Measurements from ENCODE around the gene GOLM1.
"Not testable (repeated sequence)": the region's sequence is repeated elsewhere in the genome, so short reads cannot be mapped to it uniquely, and the experiment has no call there.

The GOLM1 gene

DNA sequence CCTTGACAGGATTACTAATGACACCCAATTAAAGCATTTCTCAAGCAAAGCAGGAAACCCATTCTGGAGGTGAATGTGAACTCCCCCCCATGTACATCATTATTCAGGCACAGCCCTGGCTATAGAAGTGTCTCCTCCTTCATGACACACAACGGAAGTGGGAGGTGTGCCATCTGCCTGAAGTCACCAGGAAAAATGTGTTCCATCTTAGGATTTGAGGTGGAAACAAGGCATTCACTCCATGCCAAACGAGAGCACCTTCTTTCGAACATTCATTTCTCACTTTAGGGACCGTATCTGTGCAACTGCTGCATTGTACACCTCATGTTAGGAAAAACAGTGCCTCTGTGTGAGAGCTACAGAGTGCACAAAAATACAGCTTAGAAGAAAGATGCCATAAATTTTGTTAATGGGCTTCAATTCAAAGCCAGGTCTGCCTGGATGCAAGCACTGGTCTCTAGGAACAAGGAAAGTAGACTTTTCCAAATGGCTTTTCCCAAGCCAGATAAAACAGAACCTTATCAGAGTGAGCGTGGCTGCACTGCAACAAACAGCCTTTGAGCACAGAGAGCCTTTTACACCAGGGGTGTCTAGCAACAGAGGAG is 19.4 kb downstream of the GOLM1 start:
- peak; percentile 50 for DNase-seq

DNA sequence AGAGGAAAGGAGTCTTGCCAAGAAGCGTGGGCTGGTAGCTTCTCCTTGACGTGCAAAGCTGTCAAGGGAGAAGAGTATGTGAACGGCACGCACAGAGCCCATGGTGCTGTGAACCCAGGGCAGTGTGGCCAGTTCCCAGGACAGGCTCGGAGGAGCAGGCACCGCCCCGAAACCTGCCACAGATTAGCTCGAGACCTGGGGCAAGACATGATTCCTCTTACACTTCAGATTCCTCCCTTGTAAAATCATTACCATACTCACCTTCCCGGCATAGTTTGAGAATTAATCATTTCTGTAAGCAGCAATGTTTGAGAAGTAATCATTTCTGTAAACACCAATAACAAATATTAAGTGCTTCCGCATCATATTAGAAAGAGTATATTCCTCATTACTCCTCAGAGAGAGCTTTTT is 19.9 kb downstream of the GOLM1 start:
- no peak for DNase-seq

DNA sequence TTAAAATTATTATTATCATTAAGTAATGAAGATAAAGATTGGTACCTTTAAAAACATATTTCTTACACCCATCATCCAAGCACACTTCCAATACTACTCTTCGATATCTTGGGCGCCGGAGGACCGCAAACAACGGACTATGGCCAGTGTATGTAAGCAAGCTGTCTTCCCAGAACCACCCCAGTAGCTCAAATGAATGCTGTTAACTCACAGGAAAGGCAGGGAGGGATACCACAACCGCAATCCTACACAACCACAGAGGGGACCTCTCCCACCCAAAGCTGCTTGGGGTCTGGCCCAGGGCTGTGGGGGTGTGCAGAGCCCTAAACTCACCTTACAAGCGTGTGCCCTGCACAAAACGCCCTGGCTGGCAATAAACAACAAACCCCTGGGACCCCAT is 20.6 kb downstream of the GOLM1 start:
- DNase-seq, result no peak

DNA sequence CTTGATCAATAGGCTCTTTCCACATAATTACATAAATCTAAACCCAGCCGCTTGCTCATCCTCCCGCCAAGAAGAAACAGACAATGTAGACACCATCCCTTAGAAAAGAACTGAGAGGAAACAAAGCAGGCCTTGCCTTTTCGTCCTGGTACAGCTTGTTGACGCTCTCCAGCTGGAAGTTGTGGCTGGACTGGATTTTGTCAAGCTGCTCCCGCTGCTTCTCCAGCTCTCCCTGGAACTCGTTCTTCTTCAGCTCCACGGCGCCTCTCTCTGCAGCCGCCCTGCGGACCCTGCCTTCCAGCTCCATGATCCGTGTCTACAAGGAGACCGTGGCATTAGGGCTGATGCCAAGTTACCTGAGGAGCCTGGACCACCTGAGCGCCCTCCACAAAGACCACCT is 22.1 kb downstream of the GOLM1 start:
- no peak for DNase-seq

DNA sequence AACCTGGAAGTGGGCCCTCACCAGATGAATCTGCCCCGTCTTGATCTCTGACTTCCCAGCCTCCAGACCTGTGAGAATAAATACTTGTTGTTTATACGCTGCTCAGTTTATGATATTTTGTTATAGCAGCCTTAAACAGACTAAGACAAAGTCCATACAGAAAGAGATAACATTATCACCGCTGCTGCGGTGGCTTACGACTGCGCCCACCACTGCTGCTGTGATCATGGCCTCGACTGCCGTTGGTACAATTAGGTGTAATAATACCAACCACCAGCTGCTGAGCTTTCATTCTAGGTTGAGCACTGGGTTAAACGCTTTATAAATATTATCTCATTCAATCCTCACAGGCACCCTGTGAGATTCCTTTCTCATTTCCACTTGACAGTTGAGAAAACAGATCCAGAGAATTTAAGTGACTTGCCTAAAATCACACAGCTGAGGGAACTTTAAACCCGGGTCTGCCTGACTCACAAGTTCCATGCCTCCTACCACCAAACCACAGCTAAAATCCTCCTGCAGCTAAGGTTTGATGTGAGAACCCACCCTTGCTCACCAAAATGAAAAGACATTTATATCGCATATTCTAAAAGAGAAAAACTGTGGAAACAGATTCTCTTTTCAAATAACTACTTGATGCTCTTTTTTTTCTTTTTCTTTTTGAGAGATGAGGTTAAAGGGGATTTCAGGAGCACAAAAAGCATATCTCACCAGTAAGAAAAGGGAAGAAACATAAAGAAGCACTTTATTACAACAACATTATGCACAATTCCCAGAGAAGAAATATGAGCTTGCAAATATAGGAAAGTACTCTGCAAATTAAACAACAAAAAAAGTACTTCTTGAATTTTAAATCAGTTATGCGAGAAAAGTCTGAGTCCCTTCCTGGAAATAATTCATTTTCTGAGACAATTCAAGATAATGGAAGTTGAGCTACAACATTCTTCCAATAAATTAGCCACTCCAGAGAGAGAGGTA is 23.9 kb downstream of the GOLM1 start:
- DNase-seq, result no peak

DNA sequence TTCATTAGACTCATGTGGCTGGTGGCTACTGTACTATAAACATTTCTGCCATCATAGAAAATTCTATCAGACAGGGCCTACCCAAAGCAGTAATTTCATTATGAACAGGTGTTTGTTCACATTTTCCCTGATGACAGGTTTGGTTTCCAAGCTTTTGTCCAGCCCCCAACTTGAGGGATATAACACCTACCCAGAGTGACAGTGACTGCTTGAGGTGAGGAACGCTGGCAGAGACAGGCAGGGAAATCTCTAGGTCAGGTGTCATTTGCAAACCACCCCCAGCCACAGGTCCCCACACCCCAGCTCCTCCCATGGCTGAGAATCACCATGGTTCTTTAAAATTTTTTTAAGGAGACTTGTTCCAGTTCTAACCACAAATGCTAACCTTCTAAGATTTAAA is 25.5 kb downstream of the GOLM1 start:
- no peak for DNase-seq

DNA sequence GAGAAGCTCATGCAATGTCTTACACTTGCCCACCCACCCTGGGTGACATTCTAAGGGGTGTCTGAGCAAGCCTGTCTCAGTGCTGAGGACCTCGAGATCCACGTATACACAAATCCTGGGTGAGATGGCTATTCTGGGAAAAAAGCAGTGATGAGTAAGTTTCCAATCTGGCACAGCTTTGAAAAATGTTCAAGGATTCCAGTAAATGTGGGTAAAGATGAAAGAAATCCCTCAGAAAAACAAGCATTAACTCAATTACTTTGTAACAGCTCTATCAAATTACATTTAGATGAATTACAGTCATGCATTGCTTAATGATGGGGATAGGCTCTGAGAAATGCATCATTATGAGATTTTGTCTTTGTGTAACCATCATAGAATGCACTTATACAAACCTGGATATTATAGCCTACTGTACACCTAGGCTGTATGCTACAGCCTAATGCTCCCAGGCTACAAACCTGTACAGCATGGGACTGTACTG is 26.9 kb downstream of the GOLM1 start:
- DNase-seq, result peak; percentile 44

DNA sequence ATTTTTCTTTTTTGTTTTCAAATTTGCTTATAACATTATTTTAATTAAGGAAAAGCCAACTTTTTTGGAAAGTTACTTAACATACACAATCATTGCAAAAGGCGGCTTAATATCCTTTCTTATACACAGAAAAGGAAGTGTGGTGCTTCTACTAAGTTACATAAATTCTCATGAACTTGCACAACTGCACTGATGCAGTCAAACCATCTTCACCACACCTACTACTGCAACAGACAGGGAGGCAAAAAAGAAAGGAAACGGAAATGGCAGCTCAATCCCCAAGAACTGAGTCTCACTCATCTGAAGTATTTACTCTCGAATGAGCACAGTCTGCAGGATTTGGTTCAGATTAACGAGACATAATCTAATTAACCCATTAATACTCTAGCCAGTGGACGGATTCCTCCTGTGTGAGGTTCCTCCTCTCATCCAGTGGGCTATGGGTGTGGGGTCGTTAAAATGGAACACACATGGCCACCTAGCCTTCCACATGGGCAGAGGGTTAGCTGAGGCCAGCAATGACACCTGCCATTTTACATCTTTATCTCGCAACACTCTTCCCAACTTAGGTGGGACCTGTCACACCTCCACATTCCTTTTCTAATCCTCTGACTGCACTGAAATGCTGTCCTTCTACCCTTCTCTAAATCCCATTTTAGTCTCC is 30.0 kb downstream of the GOLM1 start:
- DNase-seq, result no peak

DNA sequence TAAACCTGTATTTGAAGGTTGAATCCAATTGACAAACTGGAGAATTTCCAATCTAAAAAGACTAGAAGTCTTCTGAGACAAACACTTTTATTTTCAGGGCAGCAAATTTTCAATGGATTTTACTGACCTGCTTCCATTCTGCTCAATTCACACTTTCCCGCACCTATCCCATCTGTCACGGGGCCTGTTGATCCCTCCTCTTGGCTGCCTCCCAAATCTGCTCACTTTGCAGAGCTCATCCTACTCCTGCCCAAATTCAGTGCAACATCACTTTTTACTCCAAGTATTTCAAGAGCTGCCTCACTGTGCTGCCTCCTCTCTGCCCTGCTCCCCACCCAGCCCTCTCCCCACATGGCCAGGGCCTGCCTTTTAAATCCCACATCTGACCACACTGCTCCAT is 35.1 kb downstream of the GOLM1 start:
- DNase-seq, result no peak

DNA sequence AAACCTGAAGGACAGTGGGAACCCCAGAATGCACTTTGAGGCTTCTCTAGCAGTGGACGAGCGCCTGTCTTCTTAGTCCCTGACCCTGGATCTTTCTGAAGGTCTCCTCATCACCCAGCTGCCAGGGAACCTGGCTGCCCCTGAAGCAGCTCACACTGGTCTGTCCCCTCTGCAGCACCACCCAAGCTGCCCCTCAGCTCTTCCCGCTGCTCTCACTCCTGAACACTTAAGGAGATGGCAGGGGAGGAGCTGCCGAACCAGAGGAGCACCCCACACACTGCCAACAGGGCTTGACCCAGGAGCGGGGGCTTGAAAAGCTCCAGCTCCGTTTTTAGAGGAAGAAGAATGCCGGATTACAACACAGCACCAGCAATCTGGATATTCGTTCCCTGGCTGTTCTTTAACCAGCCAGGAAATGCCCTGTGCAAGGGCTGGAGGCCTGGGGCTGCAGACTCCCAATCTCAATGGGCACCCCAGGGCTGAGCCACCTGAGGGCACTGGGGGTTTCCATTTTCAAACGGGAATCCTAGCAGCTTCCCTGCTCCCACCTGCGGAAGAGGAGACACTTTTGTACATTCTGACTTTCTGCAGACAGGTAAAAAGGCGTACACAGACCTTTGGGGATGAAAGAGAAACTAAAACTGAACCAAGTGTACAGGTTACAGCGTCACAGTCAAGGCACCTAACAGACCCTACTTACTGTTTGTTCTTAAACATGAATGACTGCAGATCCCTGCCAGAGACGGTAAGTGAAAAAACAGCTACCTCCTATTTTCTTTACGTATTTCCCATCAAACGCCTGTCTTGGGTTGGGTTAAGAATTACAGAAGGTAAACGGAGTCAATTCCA is 36.3 kb downstream of the GOLM1 start:
- DNase-seq, result no peak

DNA sequence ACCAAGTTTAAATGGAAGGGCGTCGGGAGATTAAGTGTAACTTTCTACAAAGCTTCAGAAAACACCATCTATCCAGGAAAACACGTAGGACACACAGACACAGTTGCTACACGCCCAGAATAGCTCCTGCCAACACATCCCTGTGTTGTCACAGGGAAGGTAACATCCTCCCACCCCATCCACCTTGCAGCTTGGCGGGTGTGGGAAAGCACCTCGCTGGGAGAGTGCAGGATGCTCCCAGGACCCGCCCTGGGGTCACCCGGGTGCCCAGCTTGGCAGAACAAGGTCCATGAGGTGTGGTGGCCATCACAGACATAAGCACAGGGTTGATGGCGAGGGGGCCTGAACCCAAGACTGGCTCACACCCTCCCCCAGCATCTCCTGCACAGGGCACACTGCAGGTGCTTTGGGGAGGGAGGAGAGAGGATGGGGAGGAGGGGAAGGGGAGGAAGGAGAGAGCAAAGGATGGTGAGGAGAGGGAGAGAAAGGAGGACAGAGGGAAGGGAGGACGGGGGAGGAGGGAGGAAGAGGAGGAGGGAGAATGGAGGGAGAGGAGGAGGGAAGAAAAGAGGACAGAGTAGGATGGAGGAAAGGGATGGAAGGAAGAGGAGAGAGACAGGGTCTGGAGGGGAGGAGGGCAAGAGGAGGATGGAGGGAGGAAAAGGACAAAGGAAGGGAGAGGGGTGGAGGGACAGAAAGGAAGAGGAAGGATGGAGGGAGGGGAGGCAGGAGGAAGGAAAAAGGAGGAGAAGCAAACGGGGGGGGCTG is 37.2 kb downstream of the GOLM1 start:
- no peak for DNase-seq

DNA sequence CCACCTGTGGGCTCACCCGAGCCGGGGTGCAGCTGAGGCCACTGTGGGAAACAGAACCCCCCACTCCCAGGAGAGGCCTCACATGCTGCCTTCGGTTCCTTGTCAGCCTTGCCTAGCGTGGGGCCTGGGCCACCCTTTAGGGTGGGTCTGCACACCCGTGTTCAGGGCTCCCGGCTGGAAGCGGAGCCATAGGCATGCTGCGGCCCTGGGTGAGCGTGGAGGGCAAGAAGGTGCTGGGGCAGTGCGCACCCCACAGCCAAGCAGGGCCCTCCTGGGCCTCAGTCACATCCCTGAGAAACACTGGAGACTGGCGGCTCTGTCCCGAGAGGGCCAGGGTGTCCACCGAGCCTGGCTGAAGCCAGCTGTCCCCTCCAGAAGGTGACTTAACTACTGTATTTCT is 41.9 kb downstream of the GOLM1 start:
- DNase-seq, result no peak

DNA sequence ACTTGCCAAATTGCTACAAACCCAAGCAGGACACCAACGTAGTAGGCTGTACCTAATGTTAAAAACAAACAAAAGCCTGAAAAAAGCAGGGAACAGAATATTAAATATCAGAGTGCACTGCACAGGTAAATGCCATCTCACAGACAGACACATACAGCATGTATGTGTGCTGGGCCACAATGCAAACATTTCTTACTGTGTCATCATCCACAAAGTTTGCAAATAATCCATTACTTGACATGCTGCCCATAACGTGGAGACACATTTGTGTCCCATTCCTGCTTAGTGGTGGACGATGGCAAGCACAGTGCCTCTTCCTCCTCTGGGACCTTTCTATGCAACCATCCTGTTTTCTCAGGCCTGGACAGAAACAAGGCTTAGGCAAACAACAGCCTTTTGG is 44.7 kb downstream of the GOLM1 start:
- DNase-seq, result no peak

DNA sequence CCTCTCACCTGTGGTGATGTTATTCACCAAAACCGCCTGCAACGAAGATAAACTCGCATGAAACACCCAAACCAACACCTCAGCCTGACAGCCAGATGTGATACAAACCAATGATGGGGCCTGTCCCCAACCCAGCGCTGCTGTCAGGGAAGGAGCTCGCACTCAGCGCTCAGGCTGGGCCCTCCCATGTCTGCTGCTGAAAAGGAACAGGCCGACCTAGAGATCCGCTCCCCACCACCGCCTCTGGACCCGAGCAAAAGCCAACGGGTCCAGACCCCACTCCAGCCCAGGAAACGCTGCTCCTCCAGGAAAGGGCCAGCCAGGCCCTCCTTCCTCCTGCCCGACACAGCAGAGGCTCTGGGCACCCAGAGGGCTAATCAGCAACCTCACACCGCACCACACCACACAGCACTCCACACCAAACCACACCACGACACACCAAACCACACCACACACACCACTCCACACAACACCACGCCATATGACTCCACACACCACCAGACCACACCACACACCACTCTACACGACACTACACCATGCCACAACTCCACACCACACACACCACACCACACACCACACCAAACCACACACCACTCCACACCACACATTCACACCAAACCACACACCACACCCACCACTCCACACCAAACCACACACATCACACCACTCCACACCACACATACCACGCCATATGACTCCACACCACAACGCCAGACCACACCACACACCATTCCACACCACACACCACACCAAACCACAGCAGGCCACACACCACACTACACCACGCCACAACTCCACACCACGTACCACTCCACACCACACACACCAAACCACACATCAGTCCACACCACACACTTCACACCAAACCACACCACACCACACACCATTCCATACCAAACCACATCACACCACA is 46.5 kb downstream of the GOLM1 start:
- DNase-seq, result no peak

DNA sequence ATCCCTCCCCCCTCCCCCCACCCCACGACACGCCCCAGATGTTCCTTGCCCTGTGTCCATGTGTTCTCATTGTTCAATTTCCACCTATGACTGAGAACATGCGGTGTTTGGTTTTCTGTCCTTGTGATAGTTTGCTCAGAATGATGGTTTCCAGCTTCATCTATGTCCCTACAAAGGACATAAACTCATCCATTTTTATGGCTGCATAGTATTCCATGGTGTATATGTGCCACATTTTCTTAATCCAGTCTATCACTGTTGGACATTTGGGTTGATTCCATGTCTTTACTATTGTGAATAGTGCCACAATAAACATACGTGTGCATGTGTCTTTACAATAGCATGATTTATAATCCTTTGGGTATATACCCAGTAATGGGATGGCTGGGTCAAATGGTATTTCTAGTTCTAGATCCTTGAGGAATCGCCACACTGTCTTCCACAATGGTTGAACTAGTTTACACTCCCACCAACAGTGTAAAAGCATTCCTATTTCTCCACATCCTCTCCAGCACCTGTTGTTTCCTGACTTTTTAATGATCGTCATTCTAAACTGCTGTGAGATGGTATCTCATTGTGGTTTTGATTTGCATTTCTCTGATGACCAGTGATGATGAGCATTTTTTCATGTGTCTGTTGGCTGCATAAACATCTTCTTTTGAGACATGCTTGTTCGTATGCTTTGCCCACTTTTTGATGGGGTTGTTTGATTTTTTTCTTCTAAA is 51.2 kb downstream of the GOLM1 start:
- DNase-seq, result not testable (repeated sequence)

DNA sequence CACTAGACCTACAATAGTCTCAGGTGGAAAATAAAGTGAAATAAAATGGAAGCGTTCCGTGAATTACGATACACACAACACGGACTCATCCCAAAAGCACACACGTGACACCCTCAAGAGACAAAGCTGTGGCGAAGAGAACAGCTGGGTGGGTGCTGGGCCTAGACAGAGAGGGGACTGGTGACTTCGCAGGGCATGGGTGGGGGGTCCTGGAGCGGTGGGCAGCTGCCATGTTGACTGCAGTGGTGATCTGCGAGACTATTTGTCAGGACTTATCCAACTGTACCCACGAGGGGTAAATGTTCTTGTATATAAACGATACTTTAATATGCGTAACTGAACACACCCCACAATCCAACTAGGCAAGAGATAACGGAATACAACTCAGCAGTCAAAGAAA is 52.0 kb downstream of the GOLM1 start:
- no peak for DNase-seq

DNA sequence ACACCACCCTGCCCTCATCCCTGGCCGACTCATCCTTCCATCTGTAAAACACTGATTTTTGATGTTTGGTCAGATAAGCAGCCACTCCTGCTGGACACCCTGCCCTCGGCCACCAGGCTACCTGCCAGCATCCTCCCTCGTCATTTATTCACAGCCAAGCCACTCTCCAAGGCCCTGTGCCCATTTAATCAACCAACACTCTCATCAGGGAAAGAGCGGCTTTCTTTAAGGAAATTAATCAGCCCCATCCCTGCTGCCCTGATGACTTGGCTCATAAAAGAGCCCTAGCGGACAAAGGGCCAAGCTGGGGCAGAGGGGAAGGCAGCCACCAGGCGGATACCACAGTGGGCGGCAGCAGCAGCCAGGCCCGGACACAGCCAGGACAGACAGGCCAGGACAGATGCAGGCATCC is 52.4 kb downstream of the GOLM1 start:
- no peak for DNase-seq

DNA sequence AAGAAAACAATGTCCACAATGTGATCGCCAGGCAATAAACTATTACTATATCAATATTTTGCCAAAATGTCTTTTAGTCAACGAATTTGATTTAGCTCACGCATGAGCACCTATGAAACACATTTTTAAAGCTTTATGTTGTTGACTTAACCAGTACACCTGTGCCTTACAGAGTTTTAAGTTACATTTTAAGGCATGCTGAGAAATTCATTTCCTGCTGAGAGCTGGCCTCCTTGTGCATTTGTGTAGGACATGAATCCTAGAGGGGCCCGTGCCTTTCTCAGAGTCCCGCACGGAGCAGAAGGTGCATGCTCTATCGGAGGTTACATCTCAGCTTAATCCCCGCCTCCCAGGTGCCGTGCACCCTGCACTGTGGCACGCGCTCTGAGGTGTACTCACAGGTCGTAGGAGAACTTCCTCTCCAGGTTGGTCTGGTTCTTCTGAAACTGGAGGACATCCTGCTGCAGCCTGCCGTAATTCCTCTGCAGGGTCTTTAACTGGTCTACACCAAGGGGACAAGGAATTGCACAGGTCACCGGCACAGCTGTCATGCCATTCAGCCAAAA is 53.2 kb downstream of the GOLM1 start:
- no peak for DNase-seq

DNA sequence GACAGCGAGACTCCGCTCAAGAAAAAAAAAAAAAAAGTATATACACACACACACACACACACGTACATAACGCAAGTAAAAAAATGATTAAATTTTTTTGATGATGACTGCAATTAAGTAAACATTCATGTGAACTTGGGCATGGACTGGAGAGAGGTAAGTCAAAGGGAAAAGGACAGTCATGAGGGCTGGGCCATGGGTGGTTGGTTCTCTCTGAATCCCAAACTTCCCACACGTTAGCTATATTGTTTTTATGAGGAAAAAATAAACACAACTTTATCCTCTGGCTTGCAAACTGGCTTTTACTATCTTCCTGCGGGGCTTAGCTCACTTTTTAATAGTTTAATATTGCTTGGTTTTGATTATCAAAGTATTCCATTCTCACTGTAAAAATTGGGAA is 53.7 kb downstream of the GOLM1 start:
- no peak for DNase-seq

DNA sequence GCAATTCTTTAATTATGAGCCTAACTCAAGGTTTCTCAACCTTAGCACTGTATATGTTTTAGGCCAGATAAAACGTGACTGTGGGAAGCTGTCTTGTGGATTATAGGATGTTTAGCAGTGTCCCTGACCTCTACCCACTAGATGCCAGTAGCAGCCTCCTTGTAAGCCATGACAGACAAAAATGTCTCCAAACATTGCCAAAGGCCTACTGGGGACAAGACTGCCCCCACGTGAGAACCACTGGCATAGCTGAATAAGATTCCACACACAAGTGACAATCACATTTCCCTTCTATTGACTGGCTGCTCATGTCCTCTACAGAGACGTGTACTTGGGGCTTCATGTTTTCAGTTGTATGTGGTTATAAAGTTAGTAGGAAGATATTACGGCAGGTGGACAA is 55.4 kb downstream of the GOLM1 start:
- DNase-seq, result no peak

All from fibroblast of skin of right biceps (primary cell).